ENCODE results near the gene PTGER4. TPM values are rescaled to one million over a fixed set of nuclear protein-coding genes. Genes with fewer than 3 reads are reported as not detected.
"Not testable (repeated sequence)": the region's sequence is repeated elsewhere in the genome, so short reads cannot be mapped to it uniquely, and the experiment has no call there.

PTGER4 gene
- total RNA-seq, 3 donors from 2014 or later (not counting 1 experiment from before 2014, with no cell fraction given), result 112 to 126 (median 117) TPM

- H3K9me3 Mint-ChIP-seq, result no peaks in the 10 kb centered on the region
- H3K4me1 Mint-ChIP-seq, result peaks cover 5 to 13% of the 10 kb centered on the region in 2 donors
- intact Hi-C loops (cut with micrococcal nuclease), result loop anchor here (5.0 kb wide), 1 partner anchor 1084 kb away; no protein-coding TSS in a partner anchor
- DNase-seq, result peak in 1 of 2 donors; percentile 33
- Histone ChIP-seq H3K27me3 (ENCODE audit: control insufficient read depth, insufficient read depth, low read length) (no peaks in the 10 kb centered on the region), H3K4me1 (ENCODE audit: control insufficient read depth, insufficient read depth, low read length) (no peaks in the 10 kb centered on the region), H3K27ac (ENCODE audit: low read length) (no peak overlapping the region), H3K4me3 (ENCODE audit: low read length) (no peak overlapping the region), H3K36me3 (ENCODE audit: control insufficient read depth, insufficient read depth, low read length) (peaks cover 14% of the 10 kb centered on the region), H3K9me3 (ENCODE audit: control insufficient read depth, insufficient read depth, low read length) (no peaks in the 10 kb centered on the region)
- H3K27ac Mint-ChIP-seq, result no peak overlapping the region
- ATAC-seq, result no peak
- TF ChIP-seq CTCF (IDR thresholded peaks at IDR 0.05), result no peak
- no peak overlapping the region for H3K4me3 Mint-ChIP-seq
- no peaks in the 10 kb centered on the region for H3K27me3 Mint-ChIP-seq (ENCODE audit: low read depth in 2 of 2)
- WGBS (ENCODE audit: insufficient coverage), result 57% methylated on average over 2 of the region's 2 CpGs
- H3K36me3 Mint-ChIP-seq, result peaks cover 6% of the 10 kb centered on the region
Observed at GRCh38 chr5:40716000-40716399, 36.3 kb downstream of the PTGER4 start.

GRCh38 chr5:40716590-40716989 lies 36.9 kb downstream of the PTGER4 start:
- H3K27me3 ChIP-seq (ENCODE audit: control insufficient read depth, insufficient read depth, low read length), result no peaks in the 10 kb centered on the region
- Mint-ChIP-seq H3K4me1 (peaks cover 5 to 13% of the 10 kb centered on the region in 2 donors), H3K36me3 (peaks cover 12% of the 10 kb centered on the region), H3K4me3 (no peak overlapping the region), H3K27me3 (ENCODE audit: low read depth in 2 of 2) (no peaks in the 10 kb centered on the region), H3K9me3 (no peaks in the 10 kb centered on the region), H3K27ac (no peak overlapping the region)
- intact Hi-C loops (cut with micrococcal nuclease), result loop anchor here (5.0 kb wide), 1 partner anchor 1084 kb away; no protein-coding TSS in a partner anchor
- ATAC-seq, result no peak
- no peak for DNase-seq
- no peak overlapping the region for H3K27ac ChIP-seq (ENCODE audit: low read length)
- no peak overlapping the region for H3K4me3 ChIP-seq (ENCODE audit: low read length)
- 95% methylated on average over 2 of the region's 2 CpGs for WGBS (ENCODE audit: insufficient coverage)
- no peaks in the 10 kb centered on the region for H3K9me3 ChIP-seq (ENCODE audit: control insufficient read depth, insufficient read depth, low read length)
- peaks cover 14% of the 10 kb centered on the region for H3K36me3 ChIP-seq (ENCODE audit: control insufficient read depth, insufficient read depth, low read length)
- TF ChIP-seq CTCF (IDR thresholded peaks at IDR 0.05), result no peak
- H3K4me1 ChIP-seq (ENCODE audit: control insufficient read depth, insufficient read depth, low read length), result no peaks in the 10 kb centered on the region

- DNase-seq (no peak), ATAC-seq (no peak)
- Mint-ChIP-seq H3K27me3 (ENCODE audit: low read depth in 2 of 2) (no peaks in the 10 kb centered on the region), H3K4me3 (no peak overlapping the region), H3K9me3 (no peaks in the 10 kb centered on the region), H3K27ac (no peak overlapping the region), H3K36me3 (peaks cover 13% of the 10 kb centered on the region), H3K4me1 (peaks cover 5 to 13% of the 10 kb centered on the region in 2 donors)
- H3K27me3 ChIP-seq (ENCODE audit: control insufficient read depth, insufficient read depth, low read length), result no peaks in the 10 kb centered on the region
- H3K4me3 ChIP-seq (ENCODE audit: low read length), result no peak overlapping the region
- TF ChIP-seq CTCF (IDR thresholded peaks at IDR 0.05), result no peak
- H3K36me3 ChIP-seq (ENCODE audit: control insufficient read depth, insufficient read depth, low read length), result peaks cover 14% of the 10 kb centered on the region
- no peaks in the 10 kb centered on the region for H3K9me3 ChIP-seq (ENCODE audit: control insufficient read depth, insufficient read depth, low read length)
- no peaks in the 10 kb centered on the region for H3K4me1 ChIP-seq (ENCODE audit: control insufficient read depth, insufficient read depth, low read length)
- intact Hi-C loops (cut with micrococcal nuclease), result loop anchor here (5.0 kb wide), 1 partner anchor 1085 kb away; no protein-coding TSS in a partner anchor
- H3K27ac ChIP-seq (ENCODE audit: low read length), result no peak overlapping the region
Observed at GRCh38 chr5:40717281-40717680, 37.6 kb downstream of the PTGER4 start.

GRCh38 chr5:40720069-40720468 lies 40.4 kb downstream of the PTGER4 start:
- Mint-ChIP-seq H3K36me3 (peaks cover 13% of the 10 kb centered on the region), H3K4me3 (no peak overlapping the region), H3K27me3 (ENCODE audit: low read depth in 2 of 2) (no peaks in the 10 kb centered on the region), H3K4me1 (peaks cover 5 to 13% of the 10 kb centered on the region in 2 donors), H3K27ac (no peak overlapping the region), H3K9me3 (no peaks in the 10 kb centered on the region)
- H3K9me3 ChIP-seq (ENCODE audit: control insufficient read depth, insufficient read depth, low read length), result no peaks in the 10 kb centered on the region
- no peak for TF ChIP-seq CTCF (IDR thresholded peaks at IDR 0.05)
- H3K4me3 ChIP-seq (ENCODE audit: low read length), result no peak overlapping the region
- no peaks in the 10 kb centered on the region for H3K27me3 ChIP-seq (ENCODE audit: control insufficient read depth, insufficient read depth, low read length)
- intact Hi-C loops (cut with micrococcal nuclease), result no loop called here
- no peaks in the 10 kb centered on the region for H3K4me1 ChIP-seq (ENCODE audit: control insufficient read depth, insufficient read depth, low read length)
- no peak for DNase-seq
- H3K27ac ChIP-seq (ENCODE audit: low read length), result no peak overlapping the region
- no peak for ATAC-seq
- peaks cover 14% of the 10 kb centered on the region for H3K36me3 ChIP-seq (ENCODE audit: control insufficient read depth, insufficient read depth, low read length)

GRCh38 chr5:40722497-40722911 lies 42.8 kb downstream of the PTGER4 start:
- H3K4me1 Mint-ChIP-seq; intact Hi-C loops (cut with micrococcal nuclease); H3K27ac Mint-ChIP-seq; H3K4me1 ChIP-seq (ENCODE audit: control insufficient read depth, insufficient read depth, low read length); H3K9me3 Mint-ChIP-seq; H3K27me3 Mint-ChIP-seq (ENCODE audit: low read depth in 2 of 2); H3K27me3 ChIP-seq (ENCODE audit: control insufficient read depth, insufficient read depth, low read length); H3K4me3 ChIP-seq (ENCODE audit: low read length); ATAC-seq; H3K9me3 ChIP-seq (ENCODE audit: control insufficient read depth, insufficient read depth, low read length); H3K27ac ChIP-seq (ENCODE audit: low read length); H3K4me3 Mint-ChIP-seq; DNase-seq: not testable (repeated sequence)
- peaks cover 13% of the 10 kb centered on the region for H3K36me3 Mint-ChIP-seq
- WGBS (ENCODE audit: insufficient coverage), result 95% methylated on average over 37 of the region's 37 CpGs
- peaks cover 11% of the 10 kb centered on the region for H3K36me3 ChIP-seq (ENCODE audit: control insufficient read depth, insufficient read depth, low read length)

Data from natural killer cell (primary cell).